Calu3 (cell line): ENCODE measurements around the gene OBSCN. TPM values are rescaled to one million over a fixed set of nuclear protein-coding genes. Genes with fewer than 3 reads are reported as not detected.

Experiments used
- BruUV-seq: library from RNA; stranded (reverse); fragments of 400-500 nt; replicated peaks from 2 replicates; lab custom pipeline; 2021; lab: Mats Ljungman, UMichigan
- CTCF ChIA-PET: fragments of 300-600 bp; sonication (Branson Sonifier 250); formaldehyde crosslinking; loops from one replicate; lab custom pipeline; 2022; ENCODE audit warnings: antibody characterized with exemption; lab: Charles Lee
- DNase-seq: peaks from one replicate; pipeline ENCODE4 v3.0.0; 2022
- H3K27ac Mint-ChIP-seq: one replicate; pipeline ENCODE4 v1.8.0; 2022; ENCODE audit warnings: mixed read lengths; ENCODE audit not compliant: unreplicated experiment
- H3K27me3 Mint-ChIP-seq: one replicate; pipeline ENCODE4 v1.8.0; 2022; ENCODE audit warnings: mixed read lengths; ENCODE audit not compliant: unreplicated experiment
- H3K36me3 Mint-ChIP-seq: one replicate; pipeline ENCODE4 v1.8.0; 2022; ENCODE audit warnings: mild to moderate bottlenecking, moderate library complexity, mixed read lengths; ENCODE audit not compliant: insufficient read depth, unreplicated experiment
- H3K4me1 Mint-ChIP-seq: one replicate; pipeline ENCODE4 v1.8.0; 2022; ENCODE audit warnings: mild to moderate bottlenecking, low read depth, mixed read lengths; ENCODE audit not compliant: unreplicated experiment
- H3K4me3 Mint-ChIP-seq: one replicate; pipeline ENCODE4 v1.8.0; 2022; ENCODE audit warnings: mild to moderate bottlenecking, low read depth, moderate library complexity, mixed read lengths; ENCODE audit not compliant: unreplicated experiment
- H3K9me3 Mint-ChIP-seq: one replicate; pipeline ENCODE4 v1.8.0; 2022; ENCODE audit warnings: low read depth, mixed read lengths; ENCODE audit not compliant: unreplicated experiment
- intact Hi-C: fragments of 100-400 bp; cut with micrococcal nuclease; formaldehyde crosslinking; loops from one replicate; pipeline ENCODE4 v1.10.0; 2022; ENCODE audit not compliant: unreplicated experiment
- total RNA-seq: library from RNA; stranded (reverse); gene quantifications from 2 replicates; pipeline ENCODE4 v1.2.3, GENCODE V29; 2022
- TF ChIP-seq, protein P1 (sequence below): fragments of 200-600 bp; IDR thresholded peaks from one replicate; pipeline ENCODE4 v1.8.0; 2022; ENCODE audit warnings: antibody characterized with exemption; ENCODE audit not compliant: unreplicated experiment

Gene OBSCN
- total RNA-seq, 1 experiment from 2014 or later, result 19.5 TPM

DNA sequence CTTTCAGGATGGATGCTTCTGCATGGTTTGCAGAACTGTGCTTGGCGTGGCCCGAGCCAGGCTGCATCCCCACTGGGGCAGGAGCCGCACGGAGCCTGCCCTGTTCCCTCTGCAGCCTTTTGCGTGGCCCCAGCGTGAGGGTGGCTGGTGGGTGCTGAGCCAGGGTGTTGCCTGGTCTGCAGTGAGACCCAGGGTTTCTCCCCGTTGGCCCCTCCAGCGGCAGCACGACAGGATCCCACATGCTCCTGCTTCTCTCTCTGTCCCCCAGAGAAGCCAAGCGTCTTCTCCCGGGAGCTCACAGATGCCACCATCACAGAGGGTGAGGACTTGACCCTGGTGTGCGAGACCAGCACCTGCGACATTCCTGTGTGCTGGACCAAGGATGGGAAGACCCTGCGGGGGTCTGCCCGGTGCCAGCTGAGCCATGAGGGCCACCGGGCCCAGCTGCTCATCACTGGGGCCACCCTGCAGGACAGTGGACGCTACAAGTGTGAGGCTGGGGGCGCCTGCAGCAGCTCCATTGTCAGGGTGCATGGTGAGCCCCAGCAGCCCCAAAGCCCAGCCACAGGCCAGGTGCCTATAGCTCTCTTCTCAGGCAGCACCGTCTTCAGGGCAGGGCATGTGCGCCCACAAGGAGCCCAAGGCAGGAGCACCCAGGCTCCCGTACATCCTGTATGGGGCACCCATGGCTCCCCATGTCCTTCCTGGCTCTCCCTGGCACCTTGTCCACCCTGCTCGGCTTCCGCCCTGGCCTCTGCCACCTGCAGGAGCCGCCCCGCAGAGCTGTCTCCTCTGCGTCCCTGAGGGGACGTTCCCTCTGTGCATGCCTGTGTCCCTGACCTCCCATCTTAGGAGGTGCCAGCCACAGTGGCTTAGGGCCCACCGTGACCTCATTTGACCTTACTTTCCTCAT lies 78.9 kb downstream of the OBSCN start:
- CTCF ChIA-PET, result interaction anchor here (0.6 to 1.0 kb wide), 3 partner anchors 56 to 1095 kb away, joined by 3 read pairs; no protein-coding TSS in a partner anchor
- no peak overlapping the region for H3K4me3 Mint-ChIP-seq
- DNase-seq, result no peak
- H3K27ac Mint-ChIP-seq, result no peak overlapping the region
- no peaks in the 10 kb centered on the region for H3K36me3 Mint-ChIP-seq
- H3K27me3 Mint-ChIP-seq, result no peaks in the 10 kb centered on the region
- intact Hi-C loops, result no loop called here
- TF ChIP-seq, protein P1, sequence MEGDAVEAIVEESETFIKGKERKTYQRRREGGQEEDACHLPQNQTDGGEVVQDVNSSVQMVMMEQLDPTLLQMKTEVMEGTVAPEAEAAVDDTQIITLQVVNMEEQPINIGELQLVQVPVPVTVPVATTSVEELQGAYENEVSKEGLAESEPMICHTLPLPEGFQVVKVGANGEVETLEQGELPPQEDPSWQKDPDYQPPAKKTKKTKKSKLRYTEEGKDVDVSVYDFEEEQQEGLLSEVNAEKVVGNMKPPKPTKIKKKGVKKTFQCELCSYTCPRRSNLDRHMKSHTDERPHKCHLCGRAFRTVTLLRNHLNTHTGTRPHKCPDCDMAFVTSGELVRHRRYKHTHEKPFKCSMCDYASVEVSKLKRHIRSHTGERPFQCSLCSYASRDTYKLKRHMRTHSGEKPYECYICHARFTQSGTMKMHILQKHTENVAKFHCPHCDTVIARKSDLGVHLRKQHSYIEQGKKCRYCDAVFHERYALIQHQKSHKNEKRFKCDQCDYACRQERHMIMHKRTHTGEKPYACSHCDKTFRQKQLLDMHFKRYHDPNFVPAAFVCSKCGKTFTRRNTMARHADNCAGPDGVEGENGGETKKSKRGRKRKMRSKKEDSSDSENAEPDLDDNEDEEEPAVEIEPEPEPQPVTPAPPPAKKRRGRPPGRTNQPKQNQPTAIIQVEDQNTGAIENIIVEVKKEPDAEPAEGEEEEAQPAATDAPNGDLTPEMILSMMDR, result no peak
- BruUV-seq, result no TSS peak
- H3K4me1 Mint-ChIP-seq, result no peaks in the 10 kb centered on the region
- H3K9me3 Mint-ChIP-seq, result no peaks in the 10 kb centered on the region

DNA sequence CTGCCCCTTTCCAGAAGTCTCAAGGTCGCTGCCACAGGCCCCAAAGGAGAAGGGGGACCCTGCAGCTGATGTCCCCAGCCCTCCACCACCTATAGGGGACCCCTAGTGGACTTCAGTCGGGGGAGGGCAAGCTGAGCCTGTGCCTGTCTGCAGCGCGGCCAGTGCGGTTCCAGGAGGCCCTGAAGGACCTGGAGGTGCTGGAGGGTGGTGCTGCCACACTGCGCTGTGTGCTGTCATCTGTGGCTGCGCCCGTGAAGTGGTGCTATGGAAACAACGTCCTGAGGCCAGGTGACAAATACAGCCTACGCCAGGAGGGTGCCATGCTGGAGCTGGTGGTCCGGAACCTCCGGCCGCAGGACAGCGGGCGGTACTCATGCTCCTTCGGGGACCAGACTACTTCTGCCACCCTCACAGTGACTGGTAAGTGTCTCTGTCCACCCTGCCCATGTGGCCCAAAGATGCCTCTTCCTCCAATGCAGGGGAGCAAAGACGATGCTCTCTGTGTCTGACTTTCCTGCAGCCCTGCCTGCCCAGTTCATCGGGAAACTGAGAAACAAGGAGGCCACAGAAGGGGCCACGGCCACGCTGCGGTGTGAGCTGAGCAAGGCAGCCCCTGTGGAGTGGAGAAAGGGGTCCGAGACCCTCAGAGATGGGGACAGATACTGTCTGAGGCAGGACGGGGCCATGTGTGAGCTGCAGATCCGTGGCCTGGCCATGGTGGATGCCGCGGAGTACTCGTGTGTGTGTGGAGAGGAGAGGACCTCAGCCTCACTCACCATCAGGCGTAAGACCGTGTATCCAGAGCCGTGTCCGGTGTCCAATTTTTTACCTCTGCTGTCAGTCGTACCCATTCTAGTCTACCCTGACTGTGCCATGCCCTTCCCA lies 79.9 kb downstream of the OBSCN start:
- H3K9me3 Mint-ChIP-seq, result peaks cover 3% of the 10 kb centered on the region
- no peaks in the 10 kb centered on the region for H3K4me1 Mint-ChIP-seq
- no peak overlapping the region for H3K27ac Mint-ChIP-seq
- no peaks in the 10 kb centered on the region for H3K36me3 Mint-ChIP-seq
- CTCF ChIA-PET, result no interaction called here
- intact Hi-C loops, result no loop called here
- H3K4me3 Mint-ChIP-seq, result no peak overlapping the region
- no peak for DNase-seq
- BruUV-seq, result no TSS peak
- TF ChIP-seq, protein P1, result no peak
- H3K27me3 Mint-ChIP-seq, result no peaks in the 10 kb centered on the region

DNA sequence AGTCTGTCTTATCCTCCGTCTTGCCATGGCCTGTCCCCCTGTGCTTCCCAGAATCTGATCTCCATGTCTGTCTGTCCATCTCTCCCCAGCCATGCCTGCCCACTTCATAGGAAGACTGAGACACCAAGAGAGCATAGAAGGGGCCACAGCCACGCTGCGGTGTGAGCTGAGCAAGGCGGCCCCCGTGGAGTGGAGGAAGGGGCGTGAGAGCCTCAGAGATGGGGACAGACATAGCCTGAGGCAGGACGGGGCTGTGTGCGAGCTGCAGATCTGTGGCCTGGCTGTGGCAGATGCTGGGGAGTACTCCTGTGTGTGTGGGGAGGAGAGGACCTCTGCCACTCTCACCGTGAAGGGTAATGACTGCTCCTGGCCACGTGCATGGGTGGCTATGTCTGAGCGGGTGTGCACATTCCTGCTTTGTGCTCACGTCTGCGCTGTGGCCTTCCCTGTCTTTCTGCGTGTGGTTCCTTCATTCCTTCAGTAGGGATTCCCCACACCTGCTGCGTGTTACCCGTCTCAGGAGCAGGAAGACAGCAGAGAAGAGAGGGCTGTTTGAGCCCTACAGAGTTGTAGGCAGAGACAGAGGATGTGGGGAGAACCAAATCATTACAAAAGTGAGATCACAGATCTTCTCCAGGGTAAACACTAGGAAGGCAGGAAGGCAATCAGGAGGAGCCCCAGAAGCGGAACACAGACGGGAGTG lies 80.8 kb downstream of the OBSCN start:
- TF ChIP-seq, protein P1, result no peak
- DNase-seq, result no peak
- intact Hi-C loops, result no loop called here
- no TSS peak for BruUV-seq
- Mint-ChIP-seq H3K27me3 (no peaks in the 10 kb centered on the region), H3K4me1 (no peaks in the 10 kb centered on the region), H3K27ac (no peak overlapping the region), H3K9me3 (peaks cover 3% of the 10 kb centered on the region), H3K36me3 (no peaks in the 10 kb centered on the region), H3K4me3 (no peak overlapping the region)
- CTCF ChIA-PET, result no interaction called here

DNA sequence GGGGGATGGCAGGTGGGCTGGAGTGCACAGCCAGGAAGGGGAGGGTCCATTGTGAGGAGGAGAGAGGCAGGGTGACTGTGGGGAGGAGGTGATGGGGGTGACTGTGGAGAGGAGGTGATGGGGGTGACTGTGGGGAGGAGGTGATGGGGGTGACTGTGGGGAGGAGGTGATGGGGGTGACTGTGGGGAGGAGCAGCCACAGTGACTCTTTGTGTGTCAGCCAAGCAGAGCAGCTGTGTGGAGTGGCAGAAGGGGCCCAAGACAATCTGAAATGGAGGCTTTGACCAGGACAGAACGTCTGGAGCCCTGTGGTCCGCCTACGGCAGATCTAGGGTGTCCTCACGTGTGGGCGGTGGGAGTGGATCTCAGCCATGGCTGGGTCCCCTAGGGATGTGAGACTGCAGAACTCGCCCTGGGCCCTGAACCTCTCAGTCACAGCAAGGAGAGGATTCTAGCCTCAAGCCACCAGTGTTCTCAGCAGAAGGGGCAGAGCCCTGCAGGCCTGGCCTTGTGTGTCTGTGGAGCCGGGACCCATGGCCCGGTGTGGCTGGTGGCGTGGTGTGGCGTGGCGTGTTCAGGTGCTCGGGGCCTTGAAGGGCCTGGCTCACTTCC lies 81.5 kb downstream of the OBSCN start:
- H3K36me3 Mint-ChIP-seq, result no peaks in the 10 kb centered on the region
- no peaks in the 10 kb centered on the region for H3K27me3 Mint-ChIP-seq
- H3K4me1 Mint-ChIP-seq, result no peaks in the 10 kb centered on the region
- H3K9me3 Mint-ChIP-seq, result peaks cover 3% of the 10 kb centered on the region
- TF ChIP-seq, protein P1, result no peak
- H3K27ac Mint-ChIP-seq, result no peak overlapping the region
- DNase-seq, result no peak
- BruUV-seq, result no TSS peak
- no peak overlapping the region for H3K4me3 Mint-ChIP-seq
- CTCF ChIA-PET, result no interaction called here
- intact Hi-C loops, result no loop called here
